ENCODE measurements around the gene CUEDC2.

The CUEDC2 gene

GRCh38 chr10:102420714-102421506 lies 11.5 kb downstream of the CUEDC2 start, which contains the start of gene FBXL15:
TSS of gene FBXL15 (plus strand) at chr10:102420836. CDS start at chr10:102421130, 294 bp downstream.
- peak within 1 kb of the TSS; percentile 82 for H3K4me3 ChIP-seq (ENCODE audit: insufficient read depth, low read length, poor library complexity, severe bottlenecking)
- peak within 1 kb of the TSS; percentile 68 for H3K9ac ChIP-seq (ENCODE audit: low read length)
- H3K27me3 ChIP-seq (ENCODE audit: low read length), result no peaks in the 10 kb centered on the region
- TF ChIP-seq EZH2phosphoT487 (conservative IDR thresholded peaks at IDR 0.05; ENCODE audit: low read length) (no peak), CTCF (IDR thresholded peaks at IDR 0.05; ENCODE audit: insufficient read depth, low read length, poor library complexity, severe bottlenecking) (no peak)
- H3K9me3 ChIP-seq (ENCODE audit: insufficient read depth, low read length), result no peaks in the 10 kb centered on the region
- H4K20me1 ChIP-seq (ENCODE audit: low read depth, low read length), result no peaks in the 10 kb centered on the region
- peak within 1 kb of the TSS; percentile 79 for H3K27ac ChIP-seq (ENCODE audit: low read depth, low read length)
- peak within 1 kb of the TSS; percentile 87 for H2AFZ ChIP-seq (ENCODE audit: low read depth, low read length, severe bottlenecking)
- no peaks in the 10 kb centered on the region for H3F3A ChIP-seq (ENCODE audit: insufficient read depth)
- H3K79me2 ChIP-seq (ENCODE audit: insufficient read depth, low read length), result no peaks in the 10 kb centered on the region
- peak within 1 kb of the TSS; percentile 74 for H3K4me2 ChIP-seq (ENCODE audit: low read depth, low read length, poor library complexity, severe bottlenecking)
- no peaks in the 10 kb centered on the region for H3K36me3 ChIP-seq (ENCODE audit: low read length)
- no peaks in the 10 kb centered on the region for H3K9me2 ChIP-seq (replicated peaks; ENCODE audit: insufficient read depth, low read length)

- H3K9me3 ChIP-seq (ENCODE audit: insufficient read depth, low read length), result no peaks in the 10 kb centered on the region
- no peaks in the 10 kb centered on the region for H4K20me1 ChIP-seq (ENCODE audit: low read depth, low read length)
- peak overlapping the region; percentile 82 for H3K4me3 ChIP-seq (ENCODE audit: insufficient read depth, low read length, poor library complexity, severe bottlenecking)
- TF ChIP-seq EZH2phosphoT487 (conservative IDR thresholded peaks at IDR 0.05; ENCODE audit: low read length) (no peak), CTCF (IDR thresholded peaks at IDR 0.05; ENCODE audit: insufficient read depth, low read length, poor library complexity, severe bottlenecking) (no peak)
- peak overlapping the region; percentile 74 for H3K4me2 ChIP-seq (ENCODE audit: low read depth, low read length, poor library complexity, severe bottlenecking)
- H3K27me3 ChIP-seq (ENCODE audit: low read length), result no peaks in the 10 kb centered on the region
- H3K9ac ChIP-seq (ENCODE audit: low read length), result peak overlapping the region; percentile 68
- H2AFZ ChIP-seq (ENCODE audit: low read depth, low read length, severe bottlenecking), result peak overlapping the region; percentile 87
- no peaks in the 10 kb centered on the region for H3K9me2 ChIP-seq (replicated peaks; ENCODE audit: insufficient read depth, low read length)
- H3F3A ChIP-seq (ENCODE audit: insufficient read depth), result no peaks in the 10 kb centered on the region
- H3K36me3 ChIP-seq (ENCODE audit: low read length), result no peaks in the 10 kb centered on the region
- peak overlapping the region; percentile 79 for H3K27ac ChIP-seq (ENCODE audit: low read depth, low read length)
- no peaks in the 10 kb centered on the region for H3K79me2 ChIP-seq (ENCODE audit: insufficient read depth, low read length)
Observed at GRCh38 chr10:102420181-102420713, 12.1 kb downstream of the CUEDC2 start.

- H3K27ac ChIP-seq (ENCODE audit: low read depth, low read length), result peak overlapping the region; percentile 79; the same call in 1 of the 2 replicates
- peak overlapping the region; percentile 68 for H3K9ac ChIP-seq (ENCODE audit: low read length)
Observed at GRCh38 chr10:102419269-102420180, 12.8 kb downstream of the CUEDC2 start.

More at GRCh38 chr10:102419269-102420180, 12.8 kb downstream of the CUEDC2 start:
- Histone ChIP-seq H3K4me3 (ENCODE audit: insufficient read depth, low read length, poor library complexity, severe bottlenecking) (peak overlapping the region; percentile 82), H3K79me2 (ENCODE audit: insufficient read depth, low read length) (no peaks in the 10 kb centered on the region), H3K36me3 (ENCODE audit: low read length) (no peaks in the 10 kb centered on the region), H4K20me1 (ENCODE audit: low read depth, low read length) (no peaks in the 10 kb centered on the region), H2AFZ (ENCODE audit: low read depth, low read length, severe bottlenecking) (peak overlapping the region; percentile 87), H3K4me2 (ENCODE audit: low read depth, low read length, poor library complexity, severe bottlenecking) (peak overlapping the region; percentile 74), H3K9me2 (replicated peaks; ENCODE audit: insufficient read depth, low read length) (no peaks in the 10 kb centered on the region), H3K27me3 (ENCODE audit: low read length) (no peaks in the 10 kb centered on the region), H3K9me3 (ENCODE audit: insufficient read depth, low read length) (no peaks in the 10 kb centered on the region), H3F3A (ENCODE audit: insufficient read depth) (no peaks in the 10 kb centered on the region)
- TF ChIP-seq EZH2phosphoT487 (conservative IDR thresholded peaks at IDR 0.05; ENCODE audit: low read length) (no peak), CTCF (IDR thresholded peaks at IDR 0.05; ENCODE audit: insufficient read depth, low read length, poor library complexity, severe bottlenecking) (no peak)
